Esophagus muscularis mucosa (tissue), 4 donors: ENCODE results near the gene SRRT. TPM values are rescaled to one million over a fixed set of nuclear protein-coding genes. Genes with fewer than 3 reads are reported as not detected.
"Not testable (repeated sequence)": the region's sequence is repeated elsewhere in the genome, so short reads cannot be mapped to it uniquely, and the experiment has no call there.

ENCODE experiments used
- DNase-seq: peaks from one replicate; pipeline ENCODE4 v3.0.0-alpha.2; 2017; ENCODE audit errors: extremely low spot score
- H3K27ac ChIP-seq, 4 donors: fragments of 200-600 bp; sonication (generic); replicated peaks in 1 of 4; 1 replicate in 3 of 4; 2 replicates in 1 of 4; pipeline ENCODE4 v1.5.1; 2016 to 2019; ENCODE audit warnings: mild to moderate bottlenecking in 1 of 4
- H3K27me3 ChIP-seq, 4 donors: fragments of 200-600 bp; sonication (generic); one replicate each; pipeline versions ENCODE4 v1.5.1 to v1.6.0; 2016 to 2019
- H3K36me3 ChIP-seq, 4 donors: fragments of 200-600 bp; sonication (generic); one replicate each; pipeline ENCODE4 v1.5.1; 2016 to 2019
- H3K4me1 ChIP-seq, 4 donors: fragments of 200-600 bp; sonication (generic); one replicate each; pipeline ENCODE4 v1.5.1; 2016 to 2019
- H3K4me3 ChIP-seq, 4 donors: fragments of 200-600 bp; sonication (generic); 1 replicate in 2 of 4; 2 replicates in 2 of 4; pipeline ENCODE4 v1.5.1; 2016 to 2019; ENCODE audit warnings: mild to moderate bottlenecking in 4 of 4, moderate library complexity in 1 of 4
- H3K9me3 ChIP-seq, 4 donors: fragments of 200-600 bp; sonication (generic); 1 replicate in 3 of 4; 2 replicates in 1 of 4; pipeline ENCODE4 v1.5.1; 2016 to 2019
- CTCF ChIP-seq, 3 experiments: fragments of 200-600 bp in 2 of 3; fragments of 450-650 bp in 1 of 3; sonication (generic) in 2 of 3; IDR thresholded peaks; one replicate each; pipeline ENCODE4 v1.5.1; 2017 to 2019; ENCODE audit warnings: antibody characterized with exemption in 3 of 3, mild to moderate bottlenecking in 2 of 3, moderate library complexity in 1 of 3
- EP300 ChIP-seq: sonication (generic); formaldehyde crosslinking; IDR thresholded peaks from one replicate; pipeline ENCODE4 v1.6.1; 2017; ENCODE audit warnings: antibody characterized with exemption
- POLR2A ChIP-seq: fragments of 450-650 bp; IDR thresholded peaks from one replicate; pipeline ENCODE4 v1.6.1; 2017; ENCODE audit warnings: antibody characterized with exemption, moderate library complexity, mild to moderate bottlenecking, low read depth
- POLR2AphosphoS5 ChIP-seq, 2 donors: sonication (generic); formaldehyde crosslinking; IDR thresholded peaks; one replicate each; pipeline ENCODE4 v1.6.1; 2017; ENCODE audit warnings: antibody characterized with exemption in 2 of 2
- WGBS: methylation state at CpG from one replicate; pipeline ENCODE4 v1.1.5; 2018; 5-methylcytosine and 5-hydroxymethylcytosine counted together
- intact Hi-C: fragments of 100-400 bp; cut with DNase I; formaldehyde crosslinking; loops from one replicate; pipeline ENCODE4 v1.15.1; 2023
- total RNA-seq, 4 donors: library from RNA; depleted of rRNA; stranded (reverse); fragments of >200 nt; gene quantifications; one replicate each; pipeline versions ENCODE4 v1.1.0 to v1.2.1, GENCODE V29; 2016

The SRRT gene
- total RNA-seq, 4 donors from 2014 or later = 47.2 to 69.6 (median 61.7) TPM

- Histone ChIP-seq H3K27ac (no peak overlapping the region), H3K36me3 (no peaks in the 10 kb centered on the region), H3K27me3 (peaks cover 0 to 22% (median 2%) of the 10 kb centered on the region in 4 donors), H3K4me1 (peaks cover 0 to 4% (median 0%) of the 10 kb centered on the region in 4 donors), H3K9me3 (no peaks in the 10 kb centered on the region), H3K4me3 (no peak overlapping the region)
- TF ChIP-seq CTCF (IDR thresholded peaks at IDR 0.05) = no peak
- TF ChIP-seq POLR2AphosphoS5 (IDR thresholded peaks at IDR 0.05) = no peak
- TF ChIP-seq POLR2A = no peak
- TF ChIP-seq EP300 = no peak
- intact Hi-C loops = no loop called here
- no peak for DNase-seq
- WGBS = 80% methylated on average over 3 of the region's 3 CpGs
Measured at GRCh38 chr7:100911484-100911883, 36.6 kb downstream of the SRRT start.

GRCh38 chr7:100914208-100914878 lies 39.4 kb downstream of the SRRT start:
- no peak overlapping the region for H3K4me3 ChIP-seq
- H3K27me3 ChIP-seq = peaks cover 0 to 24% (median 2%) of the 10 kb centered on the region in 4 donors
- no peak overlapping the region for H3K27ac ChIP-seq
- DNase-seq = no peak
- H3K36me3 ChIP-seq = no peaks in the 10 kb centered on the region
- no peaks in the 10 kb centered on the region for H3K9me3 ChIP-seq
- WGBS = 86% methylated on average over 15 of the region's 15 CpGs
- intact Hi-C loops = no loop called here
- peaks cover 0 to 5% (median 0%) of the 10 kb centered on the region in 4 donors for H3K4me1 ChIP-seq
- TF ChIP-seq CTCF (IDR thresholded peaks at IDR 0.05) (no peak), POLR2AphosphoS5 (IDR thresholded peaks at IDR 0.05) (no peak), POLR2A (no peak), EP300 (no peak)

- Histone ChIP-seq H3K9me3 (no peaks in the 10 kb centered on the region), H3K4me3 (no peak overlapping the region), H3K27me3 (peaks cover 0 to 20% (median 2%) of the 10 kb centered on the region in 4 donors), H3K27ac (no peak overlapping the region), H3K36me3 (no peaks in the 10 kb centered on the region), H3K4me1 (peaks cover 0 to 5% (median 0%) of the 10 kb centered on the region in 4 donors)
- TF ChIP-seq CTCF (IDR thresholded peaks at IDR 0.05) (no peak), POLR2A (no peak), POLR2AphosphoS5 (IDR thresholded peaks at IDR 0.05) (no peak), EP300 (no peak)
- no peak for DNase-seq
- WGBS = 76% methylated on average over 8 of the region's 8 CpGs
- intact Hi-C loops = no loop called here
Measured at GRCh38 chr7:100914879-100915447, 40.1 kb downstream of the SRRT start.

- intact Hi-C loops, DNase-seq, H3K4me3 ChIP-seq, H3K9me3 ChIP-seq, H3K36me3 ChIP-seq, H3K27me3 ChIP-seq, H3K27ac ChIP-seq, H3K4me1 ChIP-seq: not testable (repeated sequence)
- WGBS = 85% methylated on average over 5 of the region's 5 CpGs
Measured at GRCh38 chr7:100919335-100919734, 44.4 kb downstream of the SRRT start.

- H3K4me3 ChIP-seq, DNase-seq, H3K9me3 ChIP-seq, intact Hi-C loops, H3K36me3 ChIP-seq, H3K4me1 ChIP-seq, H3K27me3 ChIP-seq, H3K27ac ChIP-seq: not testable (repeated sequence)
- 78% methylated on average over 9 of the region's 9 CpGs for WGBS
Measured at GRCh38 chr7:100919779-100920437, 45.0 kb downstream of the SRRT start.
